ENCODE results near the gene MSL3.

The MSL3 gene

DNA sequence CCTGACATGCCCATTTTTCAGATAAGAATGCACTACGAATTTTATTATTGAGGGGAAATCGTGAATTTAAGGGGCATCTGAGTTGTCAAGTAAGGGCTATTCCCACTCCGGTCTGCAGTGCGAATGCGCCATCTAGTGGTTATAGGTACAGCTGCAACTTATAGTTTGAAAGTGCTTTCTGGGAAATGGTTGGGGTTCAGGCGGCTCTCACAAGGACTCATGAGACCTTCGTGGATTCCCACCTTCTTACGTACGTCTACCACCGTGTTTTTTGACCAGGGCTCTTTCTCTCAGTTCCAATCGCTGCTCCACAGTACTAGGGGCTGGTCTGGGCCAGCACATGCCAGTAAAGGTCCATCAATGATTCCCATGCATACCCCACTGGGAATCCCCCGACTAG lies 12.3 kb downstream of the MSL3 start:
- DNase-seq (ENCODE audit: low spot score) = no peak
- TF ChIP-seq, protein P1, sequence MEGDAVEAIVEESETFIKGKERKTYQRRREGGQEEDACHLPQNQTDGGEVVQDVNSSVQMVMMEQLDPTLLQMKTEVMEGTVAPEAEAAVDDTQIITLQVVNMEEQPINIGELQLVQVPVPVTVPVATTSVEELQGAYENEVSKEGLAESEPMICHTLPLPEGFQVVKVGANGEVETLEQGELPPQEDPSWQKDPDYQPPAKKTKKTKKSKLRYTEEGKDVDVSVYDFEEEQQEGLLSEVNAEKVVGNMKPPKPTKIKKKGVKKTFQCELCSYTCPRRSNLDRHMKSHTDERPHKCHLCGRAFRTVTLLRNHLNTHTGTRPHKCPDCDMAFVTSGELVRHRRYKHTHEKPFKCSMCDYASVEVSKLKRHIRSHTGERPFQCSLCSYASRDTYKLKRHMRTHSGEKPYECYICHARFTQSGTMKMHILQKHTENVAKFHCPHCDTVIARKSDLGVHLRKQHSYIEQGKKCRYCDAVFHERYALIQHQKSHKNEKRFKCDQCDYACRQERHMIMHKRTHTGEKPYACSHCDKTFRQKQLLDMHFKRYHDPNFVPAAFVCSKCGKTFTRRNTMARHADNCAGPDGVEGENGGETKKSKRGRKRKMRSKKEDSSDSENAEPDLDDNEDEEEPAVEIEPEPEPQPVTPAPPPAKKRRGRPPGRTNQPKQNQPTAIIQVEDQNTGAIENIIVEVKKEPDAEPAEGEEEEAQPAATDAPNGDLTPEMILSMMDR (IDR thresholded peaks at IDR 0.05) = peak; percentile 48
- Histone ChIP-seq H3K4me3 (no peak overlapping the region), H3K27ac (no peak overlapping the region)

DNA sequence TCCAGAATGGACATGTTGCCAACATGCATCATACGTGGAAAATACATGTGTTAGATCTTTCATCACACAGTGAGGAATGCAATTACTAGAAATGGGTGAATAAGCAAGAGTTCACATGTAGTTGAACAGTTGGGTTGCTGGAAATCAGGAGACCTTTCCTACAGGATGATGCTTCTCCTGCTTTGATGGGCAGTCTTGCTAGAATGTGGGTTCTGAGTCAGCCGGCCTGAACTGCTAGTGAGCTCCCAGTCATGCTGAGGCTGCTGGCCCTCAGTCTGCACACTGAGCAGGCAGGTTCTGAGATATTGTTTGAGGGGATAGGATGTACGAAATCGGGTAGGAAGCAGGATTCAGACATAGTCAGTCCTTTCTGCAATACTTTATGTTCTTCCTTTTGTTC lies 20.2 kb downstream of the MSL3 start:
- no peak overlapping the region for H3K27ac ChIP-seq
- DNase-seq (ENCODE audit: low spot score) = no peak
- H3K4me3 ChIP-seq = no peak overlapping the region
- TF ChIP-seq, protein P1 (IDR thresholded peaks at IDR 0.05) = no peak

DNA sequence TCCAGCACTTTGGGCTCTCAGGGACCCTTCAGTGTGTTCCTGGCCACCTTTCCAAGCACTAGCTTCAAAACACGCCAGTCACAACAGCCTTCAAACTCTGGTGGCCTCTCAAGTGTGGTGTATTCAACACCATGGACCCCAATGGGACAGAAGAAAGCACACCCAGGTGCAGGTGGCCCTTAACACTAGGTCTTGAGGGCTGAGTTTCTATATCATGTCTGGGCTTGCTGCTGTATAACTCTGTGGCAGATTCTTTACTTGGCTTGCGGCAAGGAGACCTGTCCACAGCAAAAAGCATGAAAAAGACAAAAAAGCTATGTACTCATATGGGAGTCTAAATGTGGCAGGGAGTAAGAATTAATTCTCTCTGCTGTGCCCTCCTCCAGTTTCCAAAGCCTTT lies 23.1 kb downstream of the MSL3 start:
- Histone ChIP-seq H3K4me3 (no peak overlapping the region), H3K27ac (no peak overlapping the region)
- TF ChIP-seq, protein P1 (IDR thresholded peaks at IDR 0.05) = no peak

DNA sequence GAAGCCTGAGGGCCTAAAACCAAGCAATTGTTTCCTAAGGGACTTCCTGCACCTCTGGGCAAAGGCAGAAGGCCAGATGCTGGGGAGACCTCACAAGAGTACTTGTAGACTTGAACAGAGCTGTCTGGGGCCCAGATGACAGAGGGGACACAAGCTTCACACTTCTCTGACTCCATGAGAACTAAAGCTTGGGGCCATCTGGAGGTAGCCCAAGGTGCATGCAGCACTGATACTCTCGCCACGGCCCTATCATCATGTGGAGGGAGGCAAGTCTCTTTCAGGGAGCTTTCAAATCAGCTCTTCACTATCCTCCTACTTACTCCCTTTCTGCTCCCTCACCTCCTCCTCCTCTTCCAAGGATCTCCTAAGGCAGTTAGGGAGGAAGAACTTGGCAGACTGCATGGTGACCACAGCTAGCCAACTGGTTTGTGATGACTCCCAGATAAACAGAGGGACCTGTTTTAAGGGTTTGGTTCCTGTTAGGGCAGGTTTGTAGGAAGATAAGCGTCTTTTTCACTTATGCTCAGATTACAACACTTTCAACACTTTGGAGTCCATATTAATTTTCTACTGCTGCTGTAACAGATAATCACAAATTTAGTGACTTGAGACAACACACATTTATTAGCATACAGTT lies 23.8 kb downstream of the MSL3 start:
- no peak overlapping the region for H3K27ac ChIP-seq

More for the DNA sequence above, 23.1 kb downstream of the MSL3 start:
- DNase-seq (ENCODE audit: low spot score) = no peak

DNA sequence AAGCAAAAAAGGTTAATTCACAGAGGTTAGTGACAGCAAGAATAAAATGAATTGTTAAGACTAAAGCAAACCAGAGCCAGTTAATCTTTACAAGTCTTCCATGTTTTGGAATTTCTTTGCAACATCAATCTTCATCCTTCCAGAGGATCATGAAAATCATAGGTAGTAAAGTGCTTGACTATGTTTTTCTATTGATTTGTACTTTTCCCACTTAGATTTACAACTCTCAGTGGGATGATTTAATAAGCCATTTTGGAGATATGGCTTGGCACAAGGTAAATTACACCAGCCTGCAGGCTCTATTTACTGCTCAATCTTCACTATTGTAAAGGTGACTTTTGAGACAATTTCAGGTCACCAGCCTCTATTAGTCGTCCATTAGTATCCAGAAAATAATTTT lies 26.5 kb downstream of the MSL3 start:
- H3K4me3 ChIP-seq = no peak overlapping the region
- no peak overlapping the region for H3K27ac ChIP-seq
- no peak for DNase-seq (ENCODE audit: low spot score)
- TF ChIP-seq, protein P1 (IDR thresholded peaks at IDR 0.05) = no peak

More for the DNA sequence above, 23.8 kb downstream of the MSL3 start:
- no peak for DNase-seq (ENCODE audit: low spot score)
- H3K4me3 ChIP-seq = no peak overlapping the region
- TF ChIP-seq, protein P1 (IDR thresholded peaks at IDR 0.05) = no peak

GRCh38 chrX:11786862-11787261 lies 28.8 kb downstream of the MSL3 start:
- TF ChIP-seq, protein P1 (IDR thresholded peaks at IDR 0.05) = no peak
- H3K27ac ChIP-seq = no peak overlapping the region
- H3K4me3 ChIP-seq = peak overlapping the region; percentile 21
- DNase-seq (ENCODE audit: low spot score) = no peak

DNA sequence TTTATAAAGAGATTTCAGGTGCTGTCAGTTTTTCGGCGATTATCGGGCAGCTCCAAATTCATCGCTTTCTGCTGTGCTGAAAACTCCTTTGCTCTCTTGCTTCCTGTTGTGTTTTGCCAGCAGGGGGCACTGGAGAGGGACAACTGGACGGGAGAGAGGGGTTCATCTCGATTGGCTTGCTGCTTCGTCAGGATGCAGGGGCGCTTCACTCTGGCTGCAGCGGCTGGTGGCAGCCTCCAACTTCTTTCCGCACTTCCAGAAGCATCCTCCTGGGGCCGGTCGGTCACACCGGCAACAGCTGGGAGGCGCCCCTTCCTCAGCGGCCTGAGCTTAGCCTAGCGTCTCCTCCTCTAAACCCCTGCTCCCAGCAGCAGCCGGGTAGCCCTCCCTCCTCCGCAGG lies 29.5 kb downstream of the MSL3 start:
- Histone ChIP-seq H3K27ac (no peak overlapping the region), H3K4me3 (peak overlapping the region; percentile 21)
- TF ChIP-seq, protein P1 (IDR thresholded peaks at IDR 0.05) = peak; percentile 17
- no peak for DNase-seq (ENCODE audit: low spot score)

All from coronary artery (tissue), 2 donors.